GM23338 (cell line): ENCODE data around the gene MICB. TPM values are rescaled to one million over a fixed set of nuclear protein-coding genes. Genes with fewer than 3 reads are reported as not detected.
"Not testable (repeated sequence)": the region's sequence is repeated elsewhere in the genome, so short reads cannot be mapped to it uniquely, and the experiment has no call there.

ENCODE experiments used
- ATAC-seq: fragments of 200-7000 bp; cut with Tn5 transposase; 3 replicates; pipeline ENCODE4 v1.9.1; 2020
- DNase-seq: peaks from one replicate; pipeline ENCODE4 v3.0.0-alpha.2; 2015; ENCODE audit warnings: low spot score
- H2AFZ ChIP-seq: fragments of 200-600 bp; sonication (generic); 2 replicates; pipeline ENCODE4 v1.8.0; 2016; ENCODE audit warnings: antibody characterized with exemption, mild to moderate bottlenecking, moderate library complexity
- H3F3A ChIP-seq: fragments of 200-600 bp; sonication (generic); replicated peaks from 2 replicates; pipeline ENCODE4 v1.8.0; 2017; ENCODE audit warnings: antibody characterized with exemption, mixed run types, low read depth
- H3K27ac ChIP-seq: fragments of 200-600 bp; sonication (generic); 2 replicates; pipeline ENCODE4 v1.6.1; 2016; ENCODE audit warnings: low read depth
- H3K27me3 ChIP-seq: fragments of 200-600 bp; sonication (generic); 2 replicates; pipeline ENCODE4 v1.8.0; 2016; ENCODE audit warnings: mild to moderate bottlenecking, mixed run types, moderate library complexity; ENCODE audit not compliant: insufficient read depth
- H3K36me3 ChIP-seq: fragments of 200-600 bp; sonication (generic); 2 replicates; pipeline ENCODE4 v1.8.0; 2016; ENCODE audit warnings: mild to moderate bottlenecking; ENCODE audit not compliant: insufficient read depth
- H3K4me1 ChIP-seq: fragments of 200-600 bp; sonication (generic); 2 replicates; pipeline ENCODE4 v1.8.0; 2016; ENCODE audit warnings: mild to moderate bottlenecking, moderate library complexity; ENCODE audit not compliant: insufficient read depth
- H3K4me2 ChIP-seq: fragments of 200-600 bp; sonication (generic); 2 replicates; pipeline ENCODE4 v1.7.1; 2017; ENCODE audit warnings: mixed run types
- H3K4me3 ChIP-seq: fragments of 200-600 bp; sonication (generic); 2 replicates; pipeline ENCODE4 v1.6.1; 2016; ENCODE audit warnings: mixed run types
- H3K79me2 ChIP-seq: fragments of 200-600 bp; sonication (generic); replicated peaks from 2 replicates; pipeline ENCODE4 v1.8.0; 2017; ENCODE audit warnings: mild to moderate bottlenecking; ENCODE audit not compliant: insufficient read depth
- H3K9me2 ChIP-seq: fragments of 200-600 bp; sonication (generic); 2 replicates; pipeline ENCODE4 v1.8.0; 2017; ENCODE audit not compliant: insufficient read depth
- H4K20me1 ChIP-seq: fragments of 200-600 bp; sonication (generic); replicated peaks from 2 replicates; pipeline ENCODE4 v1.8.0; 2017; ENCODE audit warnings: mild to moderate bottlenecking; ENCODE audit not compliant: insufficient read depth
- H3K27ac Mint-ChIP-seq: 2 replicates; pipeline ENCODE4 v1.8.0; 2020; ENCODE audit warnings: inconsistent platforms, mild to moderate bottlenecking, moderate library complexity, mixed read lengths
- H3K27me3 Mint-ChIP-seq: 3 replicates; pipeline ENCODE4 v1.8.0; 2022; ENCODE audit warnings: low read depth, mild to moderate bottlenecking, moderate library complexity, mixed read lengths, inconsistent platforms; ENCODE audit not compliant: insufficient read depth, poor library complexity
- H3K36me3 Mint-ChIP-seq: 3 replicates; pipeline ENCODE4 v1.8.0; 2021; ENCODE audit warnings: low read depth, mild to moderate bottlenecking, inconsistent platforms, moderate library complexity, mixed read lengths
- H3K4me1 Mint-ChIP-seq: 3 replicates; pipeline ENCODE4 v1.8.0; 2020; ENCODE audit warnings: mild to moderate bottlenecking, inconsistent platforms, mixed read lengths
- H3K4me3 Mint-ChIP-seq: 3 replicates; pipeline ENCODE4 v1.8.0; 2021; ENCODE audit warnings: moderate library complexity, mild to moderate bottlenecking, inconsistent platforms, mixed read lengths
- H3K9me3 Mint-ChIP-seq: 3 replicates; pipeline ENCODE4 v1.8.0; 2020; ENCODE audit warnings: moderate library complexity, mild to moderate bottlenecking, inconsistent platforms, mixed read lengths
- EZH2phosphoT487 ChIP-seq: fragments of 200-600 bp; sonication (generic); IDR thresholded peaks from one replicate; pipeline ENCODE4 v1.8.1; 2018; ENCODE audit warnings: antibody characterized with exemption; ENCODE audit not compliant: unreplicated experiment
- JUNB ChIP-seq: IDR thresholded peaks from one replicate; pipeline ENCODE4 v1.6.1; 2016; ENCODE audit warnings: antibody characterized with exemption; ENCODE audit not compliant: unreplicated experiment
- NANOG ChIP-seq: IDR thresholded peaks from 2 replicates; pipeline ENCODE4 v1.6.1; 2016; ENCODE audit warnings: antibody characterized with exemption, borderline replicate concordance
- STAT1 ChIP-seq: IDR thresholded peaks from one replicate; pipeline ENCODE4 v1.6.1; 2016; ENCODE audit warnings: antibody characterized with exemption; ENCODE audit not compliant: unreplicated experiment
- ZNF331 ChIP-seq: fragments of 250-450 bp; sonication (Bioruptor Pico); IDR thresholded peaks from 2 replicates; pipeline ENCODE4 v1.5.0; 2020; ENCODE audit warnings: low read depth, mild to moderate bottlenecking, moderate library complexity
- polyA plus RNA-seq: library from polyadenylated mRNA; unstranded; fragments of >200 nt; fragmentation: Nextera tagmentation; extraction: Ambion mirVana; gene quantifications from 2 replicates; pipeline ENCODE4 v1.2.1, GENCODE V29; 2016
- total RNA-seq: library from RNA; depleted of rRNA; stranded (reverse); fragments of >200 nt; shearing (Covaris generic); gene quantifications from 2 replicates; pipeline ENCODE4 v1.2.3, GENCODE V29; 2014
- TF ChIP-seq, protein P1 (sequence below), 2 experiments: fragments of 200-600 bp in 1 of 2; sonication (generic) in 1 of 2; conservative IDR thresholded peaks; 2 replicates each; pipeline versions ENCODE4 v1.5.1 to v1.6.1; 2016 to 2017; ENCODE audit warnings: antibody characterized with exemption in 2 of 2, low read depth in 2 of 2, mild to moderate bottlenecking in 2 of 2, moderate library complexity in 1 of 2
- TF ChIP-seq, protein P2 (sequence below): fragments of 250-450 bp; sonication (Bioruptor Pico); IDR thresholded peaks from 2 replicates; pipeline ENCODE4 v1.5.0; 2020; ENCODE audit warnings: mild to moderate bottlenecking, moderate library complexity

The MICB gene
- total and polyA plus RNA-seq, 2 experiments from 2014 or later: 9.2 to 23.8 TPM

DNA sequence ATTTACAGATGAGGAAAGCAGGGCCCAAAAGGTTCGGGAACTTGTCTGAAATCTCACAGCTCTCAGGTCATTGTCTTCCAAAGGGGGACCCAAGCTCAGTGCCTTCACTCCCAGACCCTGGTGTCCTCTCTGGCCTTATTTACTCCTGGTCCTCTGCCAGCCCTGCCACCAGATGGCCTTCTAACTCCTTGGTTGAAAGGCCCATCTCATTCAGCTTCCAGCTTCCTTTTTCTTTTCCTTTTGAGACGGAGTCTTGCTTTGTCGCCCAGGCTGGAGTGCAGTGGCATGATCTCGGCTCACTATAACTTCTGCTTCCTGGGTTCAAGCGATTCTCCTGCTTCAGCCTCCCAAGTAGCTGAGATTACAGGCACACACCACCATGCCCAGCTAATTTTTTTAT lies 53.4 kb downstream of the MICB start:
- not testable (repeated sequence) for H3K4me2 ChIP-seq, H3K27me3 ChIP-seq, H3K27ac Mint-ChIP-seq, H3K27me3 Mint-ChIP-seq, H3K9me3 Mint-ChIP-seq, H3K4me3 ChIP-seq, H3K36me3 ChIP-seq, H3K27ac ChIP-seq, H3K9me2 ChIP-seq, H4K20me1 ChIP-seq, H3K79me2 ChIP-seq, H3K4me3 Mint-ChIP-seq, H3F3A ChIP-seq, H3K4me1 Mint-ChIP-seq, H2AFZ ChIP-seq, H3K4me1 ChIP-seq
- TF ChIP-seq, protein P1, sequence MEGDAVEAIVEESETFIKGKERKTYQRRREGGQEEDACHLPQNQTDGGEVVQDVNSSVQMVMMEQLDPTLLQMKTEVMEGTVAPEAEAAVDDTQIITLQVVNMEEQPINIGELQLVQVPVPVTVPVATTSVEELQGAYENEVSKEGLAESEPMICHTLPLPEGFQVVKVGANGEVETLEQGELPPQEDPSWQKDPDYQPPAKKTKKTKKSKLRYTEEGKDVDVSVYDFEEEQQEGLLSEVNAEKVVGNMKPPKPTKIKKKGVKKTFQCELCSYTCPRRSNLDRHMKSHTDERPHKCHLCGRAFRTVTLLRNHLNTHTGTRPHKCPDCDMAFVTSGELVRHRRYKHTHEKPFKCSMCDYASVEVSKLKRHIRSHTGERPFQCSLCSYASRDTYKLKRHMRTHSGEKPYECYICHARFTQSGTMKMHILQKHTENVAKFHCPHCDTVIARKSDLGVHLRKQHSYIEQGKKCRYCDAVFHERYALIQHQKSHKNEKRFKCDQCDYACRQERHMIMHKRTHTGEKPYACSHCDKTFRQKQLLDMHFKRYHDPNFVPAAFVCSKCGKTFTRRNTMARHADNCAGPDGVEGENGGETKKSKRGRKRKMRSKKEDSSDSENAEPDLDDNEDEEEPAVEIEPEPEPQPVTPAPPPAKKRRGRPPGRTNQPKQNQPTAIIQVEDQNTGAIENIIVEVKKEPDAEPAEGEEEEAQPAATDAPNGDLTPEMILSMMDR (conservative IDR thresholded peaks at IDR 0.05; ENCODE audit: low read depth in 2 of 2): peak; percentile 66 to 87
- DNase-seq (peak; percentile 82), ATAC-seq (peak; percentile 2; the same call in 2 of the 3 replicates)
- peaks cover 27% of the 10 kb centered on the region for H3K36me3 Mint-ChIP-seq

DNA sequence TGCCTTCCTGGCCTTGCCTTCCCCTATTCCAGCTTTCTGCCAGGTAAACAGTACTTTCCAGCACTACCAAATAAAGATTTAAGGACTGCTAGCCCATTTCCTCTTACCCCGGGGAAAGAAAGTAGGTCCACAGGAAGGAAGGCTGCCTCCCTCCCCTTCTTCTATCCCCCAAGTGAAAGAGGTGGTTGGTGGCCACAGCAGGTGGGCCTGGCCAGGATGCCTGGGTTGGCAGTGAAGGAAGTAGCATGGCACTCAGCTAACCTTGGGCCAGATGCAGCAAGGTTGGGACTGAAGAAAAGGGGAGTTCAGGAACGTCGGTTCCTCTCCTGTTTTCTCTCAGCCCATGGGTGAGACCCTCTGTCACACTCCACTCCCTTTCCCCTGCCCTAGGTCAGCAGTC lies 58.4 kb downstream of the MICB start:
- Histone ChIP-seq H3F3A (no peaks in the 10 kb centered on the region), H3K9me2 (no peaks in the 10 kb centered on the region), H3K27me3 (no peaks in the 10 kb centered on the region), H3K79me2 (no peaks in the 10 kb centered on the region), H3K4me1 (peaks cover 3% of the 10 kb centered on the region; the same call in 1 of the 2 replicates), H3K36me3 (no peaks in the 10 kb centered on the region), H4K20me1 (no peaks in the 10 kb centered on the region), H3K4me3 (no peak overlapping the region), H3K27ac (no peak overlapping the region), H2AFZ (no peak overlapping the region), H3K4me2 (no peak overlapping the region)
- Mint-ChIP-seq H3K27ac (no peak overlapping the region), H3K4me3 (no peak overlapping the region), H3K27me3 (peaks cover 5% of the 10 kb centered on the region), H3K4me1 (peaks cover 18% of the 10 kb centered on the region), H3K9me3 (no peaks in the 10 kb centered on the region; the same call in 2 of the 3 replicates), H3K36me3 (peaks cover 33% of the 10 kb centered on the region)
- DNase-seq (no peak), ATAC-seq (no peak)
- TF ChIP-seq EZH2phosphoT487: no peak
- TF ChIP-seq, protein P2, sequence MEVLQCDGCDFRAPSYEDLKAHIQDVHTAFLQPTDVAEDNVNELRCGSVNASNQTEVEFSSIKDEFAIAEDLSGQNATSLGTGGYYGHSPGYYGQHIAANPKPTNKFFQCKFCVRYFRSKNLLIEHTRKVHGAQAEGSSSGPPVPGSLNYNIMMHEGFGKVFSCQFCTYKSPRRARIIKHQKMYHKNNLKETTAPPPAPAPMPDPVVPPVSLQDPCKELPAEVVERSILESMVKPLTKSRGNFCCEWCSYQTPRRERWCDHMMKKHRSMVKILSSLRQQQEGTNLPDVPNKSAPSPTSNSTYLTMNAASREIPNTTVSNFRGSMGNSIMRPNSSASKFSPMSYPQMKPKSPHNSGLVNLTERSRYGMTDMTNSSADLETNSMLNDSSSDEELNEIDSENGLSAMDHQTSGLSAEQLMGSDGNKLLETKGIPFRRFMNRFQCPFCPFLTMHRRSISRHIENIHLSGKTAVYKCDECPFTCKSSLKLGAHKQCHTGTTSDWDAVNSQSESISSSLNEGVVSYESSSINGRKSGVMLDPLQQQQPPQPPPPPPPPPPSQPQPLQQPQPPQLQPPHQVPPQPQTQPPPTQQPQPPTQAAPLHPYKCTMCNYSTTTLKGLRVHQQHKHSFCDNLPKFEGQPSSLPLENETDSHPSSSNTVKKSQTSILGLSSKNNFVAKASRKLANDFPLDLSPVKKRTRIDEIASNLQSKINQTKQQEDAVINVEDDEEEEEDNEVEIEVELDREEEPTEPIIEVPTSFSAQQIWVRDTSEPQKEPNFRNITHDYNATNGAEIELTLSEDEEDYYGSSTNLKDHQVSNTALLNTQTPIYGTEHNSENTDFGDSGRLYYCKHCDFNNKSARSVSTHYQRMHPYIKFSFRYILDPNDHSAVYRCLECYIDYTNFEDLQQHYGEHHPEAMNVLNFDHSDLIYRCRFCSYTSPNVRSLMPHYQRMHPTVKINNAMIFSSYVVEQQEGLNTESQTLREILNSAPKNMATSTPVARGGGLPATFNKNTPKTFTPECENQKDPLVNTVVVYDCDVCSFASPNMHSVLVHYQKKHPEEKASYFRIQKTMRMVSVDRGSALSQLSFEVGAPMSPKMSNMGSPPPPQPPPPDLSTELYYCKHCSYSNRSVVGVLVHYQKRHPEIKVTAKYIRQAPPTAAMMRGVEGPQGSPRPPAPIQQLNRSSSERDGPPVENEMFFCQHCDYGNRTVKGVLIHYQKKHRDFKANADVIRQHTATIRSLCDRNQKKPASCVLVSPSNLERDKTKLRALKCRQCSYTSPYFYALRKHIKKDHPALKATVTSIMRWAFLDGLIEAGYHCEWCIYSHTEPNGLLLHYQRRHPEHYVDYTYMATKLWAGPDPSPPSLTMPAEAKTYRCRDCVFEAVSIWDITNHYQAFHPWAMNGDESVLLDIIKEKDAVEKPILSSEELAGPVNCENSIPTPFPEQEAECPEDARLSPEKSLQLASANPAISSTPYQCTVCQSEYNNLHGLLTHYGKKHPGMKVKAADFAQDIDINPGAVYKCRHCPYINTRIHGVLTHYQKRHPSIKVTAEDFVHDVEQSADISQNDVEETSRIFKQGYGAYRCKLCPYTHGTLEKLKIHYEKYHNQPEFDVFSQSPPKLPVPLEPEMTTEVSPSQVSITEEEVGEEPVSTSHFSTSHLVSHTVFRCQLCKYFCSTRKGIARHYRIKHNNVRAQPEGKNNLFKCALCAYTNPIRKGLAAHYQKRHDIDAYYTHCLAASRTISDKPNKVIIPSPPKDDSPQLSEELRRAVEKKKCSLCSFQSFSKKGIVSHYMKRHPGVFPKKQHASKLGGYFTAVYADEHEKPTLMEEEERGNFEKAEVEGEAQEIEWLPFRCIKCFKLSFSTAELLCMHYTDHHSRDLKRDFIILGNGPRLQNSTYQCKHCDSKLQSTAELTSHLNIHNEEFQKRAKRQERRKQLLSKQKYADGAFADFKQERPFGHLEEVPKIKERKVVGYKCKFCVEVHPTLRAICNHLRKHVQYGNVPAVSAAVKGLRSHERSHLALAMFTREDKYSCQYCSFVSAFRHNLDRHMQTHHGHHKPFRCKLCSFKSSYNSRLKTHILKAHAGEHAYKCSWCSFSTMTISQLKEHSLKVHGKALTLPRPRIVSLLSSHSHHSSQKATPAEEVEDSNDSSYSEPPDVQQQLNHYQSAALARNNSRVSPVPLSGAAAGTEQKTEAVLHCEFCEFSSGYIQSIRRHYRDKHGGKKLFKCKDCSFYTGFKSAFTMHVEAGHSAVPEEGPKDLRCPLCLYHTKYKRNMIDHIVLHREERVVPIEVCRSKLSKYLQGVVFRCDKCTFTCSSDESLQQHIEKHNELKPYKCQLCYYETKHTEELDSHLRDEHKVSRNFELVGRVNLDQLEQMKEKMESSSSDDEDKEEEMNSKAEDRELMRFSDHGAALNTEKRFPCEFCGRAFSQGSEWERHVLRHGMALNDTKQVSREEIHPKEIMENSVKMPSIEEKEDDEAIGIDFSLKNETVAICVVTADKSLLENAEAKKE (CRISPR knock-in tag): no peak
- no peak for TF ChIP-seq ZNF331 (CRISPR knock-in tag)
- TF ChIP-seq JUNB: no peak
- TF ChIP-seq NANOG: no peak
- TF ChIP-seq, protein P1 (conservative IDR thresholded peaks at IDR 0.05; ENCODE audit: low read depth in 2 of 2): no peak
- no peak for TF ChIP-seq STAT1
